Epithelial cell of esophagus (primary cell): ENCODE data around the gene LAMB2.

ENCODE experiments used
- DNase-seq: peaks from one replicate; pipeline ENCODE4 v3.0.0; 2010; ENCODE audit warnings: low read depth
- H3K4me3 ChIP-seq: 2 replicates; pipeline ENCODE4 v1.5.1; 2011; ENCODE audit warnings: mild to moderate bottlenecking, low read length, control low read depth
- CTCF ChIP-seq: IDR thresholded peaks from 2 replicates; pipeline ENCODE4 v1.5.1; 2011; ENCODE audit warnings: low read depth, mild to moderate bottlenecking, low read length, control low read depth, inconsistent platforms; ENCODE audit not compliant: insufficient read depth; ENCODE audit errors: missing control alignments

Gene LAMB2

GRCh38 chr3:49132073-49132436, 795 bp downstream of the LAMB2 start:
- TF ChIP-seq CTCF, result no peak
- H3K4me3 ChIP-seq, result peak overlapping the region; percentile 80
- DNase-seq, result no peak

GRCh38 chr3:49131576-49131975, 1.3 kb downstream of the LAMB2 start:
- DNase-seq, result no peak
- no peak for TF ChIP-seq CTCF
- H3K4me3 ChIP-seq, result peak overlapping the region; percentile 80

- no peak overlapping the region for H3K4me3 ChIP-seq
- no peak for DNase-seq
- TF ChIP-seq CTCF, result no peak
Measured at GRCh38 chr3:49131040-49131439, 1.8 kb downstream of the LAMB2 start.

GRCh38 chr3:49124991-49125670, 7.7 kb downstream of the LAMB2 start:
- TF ChIP-seq CTCF, result no peak
- no peak overlapping the region for H3K4me3 ChIP-seq
- DNase-seq, result no peak

- no peak for DNase-seq
- TF ChIP-seq CTCF, result no peak
- no peak overlapping the region for H3K4me3 ChIP-seq
Measured at GRCh38 chr3:49124203-49124602, 8.6 kb downstream of the LAMB2 start.

- TF ChIP-seq CTCF, result no peak
- H3K4me3 ChIP-seq, result no peak overlapping the region
- no peak for DNase-seq
Measured at GRCh38 chr3:49123687-49124086, 9.2 kb downstream of the LAMB2 start.

GRCh38 chr3:49122886-49123545, 9.8 kb downstream of the LAMB2 start:
- DNase-seq, result no peak
- no peak for TF ChIP-seq CTCF
- no peak overlapping the region for H3K4me3 ChIP-seq
